GM19035 (cell line): Measurements from ENCODE around the gene TBC1D1.

Experiments
- ATAC-seq: cut with Tn5 transposase; IDR thresholded peaks from one replicate; pipeline ENCODE4 v1.9.1; 2021; ENCODE audit not compliant: unreplicated experiment

The TBC1D1 gene

GRCh38 chr4:38095691-38096090 lies 204.8 kb downstream of the TBC1D1 start:
- ATAC-seq: no peak

- ATAC-seq: no peak
Measured at GRCh38 chr4:38097818-38098217, 206.9 kb downstream of the TBC1D1 start.

GRCh38 chr4:38099020-38099600 lies 208.2 kb downstream of the TBC1D1 start:
- ATAC-seq: no peak

GRCh38 chr4:38099908-38100407 lies 209.1 kb downstream of the TBC1D1 start:
- ATAC-seq: no peak

GRCh38 chr4:38100474-38101255 lies 209.8 kb downstream of the TBC1D1 start:
- no peak for ATAC-seq

GRCh38 chr4:38101563-38101962 lies 210.7 kb downstream of the TBC1D1 start:
- ATAC-seq: no peak

- ATAC-seq: no peak
Measured at GRCh38 chr4:38102957-38103588, 212.2 kb downstream of the TBC1D1 start.

GRCh38 chr4:38105475-38106220 lies 214.8 kb downstream of the TBC1D1 start:
- peak; percentile 97 for ATAC-seq

GRCh38 chr4:38106311-38106710 lies 215.4 kb downstream of the TBC1D1 start:
- ATAC-seq: no peak

- no peak for ATAC-seq
Measured at GRCh38 chr4:38106886-38107514, 216.1 kb downstream of the TBC1D1 start.

GRCh38 chr4:38107818-38108217 lies 216.9 kb downstream of the TBC1D1 start:
- ATAC-seq: no peak

GRCh38 chr4:38109370-38109769 lies 218.5 kb downstream of the TBC1D1 start:
- ATAC-seq: no peak

GRCh38 chr4:38109896-38110295 lies 219.0 kb downstream of the TBC1D1 start:
- no peak for ATAC-seq

GRCh38 chr4:38111024-38111423 lies 220.1 kb downstream of the TBC1D1 start:
- ATAC-seq: no peak

- no peak for ATAC-seq
Measured at GRCh38 chr4:38111717-38112116, 220.8 kb downstream of the TBC1D1 start.

GRCh38 chr4:38113132-38113531 lies 222.2 kb downstream of the TBC1D1 start:
- ATAC-seq: no peak

- no peak for ATAC-seq
Measured at GRCh38 chr4:38113551-38113950, 222.7 kb downstream of the TBC1D1 start.

GRCh38 chr4:38114386-38115150 lies 223.7 kb downstream of the TBC1D1 start:
- no peak for ATAC-seq

- no peak for ATAC-seq
Measured at GRCh38 chr4:38115601-38116000, 224.7 kb downstream of the TBC1D1 start.

GRCh38 chr4:38117591-38117990 lies 226.7 kb downstream of the TBC1D1 start:
- no peak for ATAC-seq
